DND-41 (cell line): ENCODE results near the gene MYCN.

Experiments used
- ATAC-seq: fragments of 200-7000 bp; cut with Tn5 transposase; 3 replicates; pipeline ENCODE4 v1.9.1; 2021; ENCODE audit warnings: low read depth; ENCODE audit not compliant: insufficient read depth
- DNase-seq: peaks from one replicate; pipeline ENCODE4 v3.0.0-alpha.2; 2020
- H2AFZ ChIP-seq: 2 replicates; pipeline ENCODE4 v1.6.0; 2012; ENCODE audit warnings: low read depth, low read length
- H3K27ac ChIP-seq: 2 replicates; pipeline ENCODE4 v1.5.1; 2012; ENCODE audit warnings: low read length, inconsistent platforms
- H3K27me3 ChIP-seq: fragments of 200-600 bp; sonication (generic); 2 replicates; pipeline ENCODE4 v1.6.0; 2012; ENCODE audit warnings: low read length, mild to moderate bottlenecking, inconsistent platforms; ENCODE audit not compliant: insufficient read depth, poor library complexity
- H3K36me3 ChIP-seq: 2 replicates; pipeline ENCODE4 v1.5.1; 2012; ENCODE audit warnings: low read length, inconsistent platforms; ENCODE audit not compliant: insufficient read depth
- H3K4me1 ChIP-seq: 2 replicates; pipeline ENCODE4 v1.5.1; 2012; ENCODE audit warnings: mild to moderate bottlenecking, low read length; ENCODE audit not compliant: insufficient read depth
- H3K4me2 ChIP-seq: 2 replicates; pipeline ENCODE4 v1.6.0; 2012; ENCODE audit warnings: mild to moderate bottlenecking, moderate library complexity, low read length, inconsistent platforms; ENCODE audit not compliant: insufficient read depth
- H3K4me3 ChIP-seq, 2 experiments: fragments of 200-600 bp in 1 of 2; shearing (Covaris generic) in 1 of 2; 2 replicates each; pipeline ENCODE4 v1.5.1; 2012 to 2016; ENCODE audit warnings: inconsistent platforms in 2 of 2, low read length in 2 of 2, mild to moderate bottlenecking in 2 of 2, low read depth in 1 of 2, moderate library complexity in 1 of 2
- H3K79me2 ChIP-seq: 2 replicates; pipeline ENCODE4 v1.6.0; 2012; ENCODE audit warnings: low read length, inconsistent platforms; ENCODE audit not compliant: insufficient read depth
- H3K9ac ChIP-seq: 2 replicates; pipeline ENCODE4 v1.6.0; 2012; ENCODE audit warnings: low read depth, mild to moderate bottlenecking, inconsistent platforms, low read length, moderate library complexity
- H3K9me3 ChIP-seq: 2 replicates; pipeline ENCODE4 v1.5.1; 2012; ENCODE audit warnings: low read length, moderate library complexity, mild to moderate bottlenecking, inconsistent platforms; ENCODE audit not compliant: insufficient read depth, severe bottlenecking
- H4K20me1 ChIP-seq: 2 replicates; pipeline ENCODE4 v1.6.0; 2012; ENCODE audit warnings: low read length; ENCODE audit not compliant: insufficient read depth
- EZH2 ChIP-seq: IDR thresholded peaks from 3 replicates; pipeline ENCODE4 v1.6.1; 2012; ENCODE audit warnings: borderline replicate concordance, low read depth, mild to moderate bottlenecking, moderate library complexity, low read length, inconsistent platforms; ENCODE audit not compliant: severe bottlenecking
- TF ChIP-seq, protein P1 (sequence below): IDR thresholded peaks from 2 replicates; pipeline ENCODE4 v1.5.1; 2012; ENCODE audit warnings: borderline replicate concordance, low read length, moderate library complexity, mild to moderate bottlenecking; ENCODE audit not compliant: poor library complexity, severe bottlenecking; ENCODE audit errors: extremely low read depth

MYCN gene

GRCh38 chr2:15906778-15907177 lies 33.6 kb upstream of the MYCN start:
- Histone ChIP-seq H4K20me1 (no peaks in the 10 kb centered on the region), H3K27ac (no peak overlapping the region), H2AFZ (no peak overlapping the region), H3K9me3 (no peaks in the 10 kb centered on the region), H3K4me3 (no peak overlapping the region), H3K79me2 (no peaks in the 10 kb centered on the region), H3K36me3 (no peaks in the 10 kb centered on the region), H3K9ac (no peak overlapping the region), H3K27me3 (no peaks in the 10 kb centered on the region), H3K4me2 (no peak overlapping the region), H3K4me1 (no peaks in the 10 kb centered on the region)
- DNase-seq (no peak), ATAC-seq (no peak)
- no peak for TF ChIP-seq EZH2
- TF ChIP-seq, protein P1, sequence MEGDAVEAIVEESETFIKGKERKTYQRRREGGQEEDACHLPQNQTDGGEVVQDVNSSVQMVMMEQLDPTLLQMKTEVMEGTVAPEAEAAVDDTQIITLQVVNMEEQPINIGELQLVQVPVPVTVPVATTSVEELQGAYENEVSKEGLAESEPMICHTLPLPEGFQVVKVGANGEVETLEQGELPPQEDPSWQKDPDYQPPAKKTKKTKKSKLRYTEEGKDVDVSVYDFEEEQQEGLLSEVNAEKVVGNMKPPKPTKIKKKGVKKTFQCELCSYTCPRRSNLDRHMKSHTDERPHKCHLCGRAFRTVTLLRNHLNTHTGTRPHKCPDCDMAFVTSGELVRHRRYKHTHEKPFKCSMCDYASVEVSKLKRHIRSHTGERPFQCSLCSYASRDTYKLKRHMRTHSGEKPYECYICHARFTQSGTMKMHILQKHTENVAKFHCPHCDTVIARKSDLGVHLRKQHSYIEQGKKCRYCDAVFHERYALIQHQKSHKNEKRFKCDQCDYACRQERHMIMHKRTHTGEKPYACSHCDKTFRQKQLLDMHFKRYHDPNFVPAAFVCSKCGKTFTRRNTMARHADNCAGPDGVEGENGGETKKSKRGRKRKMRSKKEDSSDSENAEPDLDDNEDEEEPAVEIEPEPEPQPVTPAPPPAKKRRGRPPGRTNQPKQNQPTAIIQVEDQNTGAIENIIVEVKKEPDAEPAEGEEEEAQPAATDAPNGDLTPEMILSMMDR, result no peak

GRCh38 chr2:15907461-15908324 lies 32.7 kb upstream of the MYCN start:
- no peak for ATAC-seq
- Histone ChIP-seq H3K4me1 (no peaks in the 10 kb centered on the region), H3K79me2 (no peaks in the 10 kb centered on the region), H3K27me3 (no peaks in the 10 kb centered on the region), H3K9ac (no peak overlapping the region), H3K9me3 (no peaks in the 10 kb centered on the region), H3K27ac (no peak overlapping the region), H4K20me1 (no peaks in the 10 kb centered on the region), H2AFZ (no peak overlapping the region), H3K36me3 (no peaks in the 10 kb centered on the region), H3K4me3 (no peak overlapping the region), H3K4me2 (no peak overlapping the region)
- no peak for TF ChIP-seq EZH2
- TF ChIP-seq, protein P1, result no peak
- no peak for DNase-seq

DNA sequence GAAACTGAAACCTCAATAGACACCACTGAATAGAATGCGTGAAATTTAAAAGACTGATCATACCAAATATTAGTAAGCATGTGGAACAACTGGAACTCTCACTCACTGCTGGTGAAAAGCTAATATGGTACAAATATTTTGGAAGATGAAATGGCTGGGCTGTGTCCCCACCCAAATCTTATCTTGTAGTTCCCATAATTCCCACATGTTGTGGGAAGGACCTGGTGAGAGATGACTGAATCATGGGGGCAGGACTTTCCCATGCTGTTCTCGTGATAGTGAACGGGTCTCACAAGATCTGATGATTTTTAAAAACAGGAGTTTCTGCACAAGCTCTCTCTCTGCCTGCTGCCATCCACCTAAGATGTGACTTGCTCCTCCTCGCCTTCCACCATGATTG lies 32.0 kb upstream of the MYCN start:
- Histone ChIP-seq H2AFZ (no peak overlapping the region), H3K27me3 (no peaks in the 10 kb centered on the region), H3K9ac (no peak overlapping the region), H3K79me2 (no peaks in the 10 kb centered on the region), H3K4me2 (no peak overlapping the region), H3K4me1 (no peaks in the 10 kb centered on the region), H3K27ac (no peak overlapping the region), H3K9me3 (no peaks in the 10 kb centered on the region), H3K36me3 (no peaks in the 10 kb centered on the region), H4K20me1 (no peaks in the 10 kb centered on the region), H3K4me3 (no peak overlapping the region)
- ATAC-seq (no peak), DNase-seq (no peak)
- TF ChIP-seq, protein P1, result no peak
- TF ChIP-seq EZH2, result no peak
